B cell (primary cell): ENCODE results near the gene E2F6. TPM values are rescaled to one million over a fixed set of nuclear protein-coding genes. Genes with fewer than 3 reads are reported as not detected.

Source experiments
- ATAC-seq: fragments of 200-7000 bp; cut with Tn5 transposase; one replicate; pipeline ENCODE4 v1.10.0; 2021; ENCODE audit warnings: low read depth, mild to moderate bottlenecking, moderate number of reproducible peaks, moderate library complexity
- CTCF ChIA-PET: fragments of 350-600 bp; sonication (Branson Sonifier 250); formaldehyde crosslinking; loops from one replicate; lab custom pipeline; 2021; ENCODE audit warnings: antibody characterized with exemption, inconsistent platforms; lab: Charles Lee
- POLR2A ChIA-PET: fragments of 350-600 bp; sonication (Branson Sonifier 250); formaldehyde crosslinking; loops from one replicate; lab custom pipeline; 2021; ENCODE audit warnings: antibody characterized with exemption; lab: Charles Lee
- DNase-seq: peaks from one replicate; pipeline ENCODE4 v3.0.0; 2013
- H2AFZ ChIP-seq: 2 replicates; pipeline ENCODE4 v1.6.1; 2012; ENCODE audit warnings: mild to moderate bottlenecking, low read depth, low read length; ENCODE audit not compliant: insufficient read depth, poor library complexity, severe bottlenecking
- H3K27ac ChIP-seq, 2 donors: 1 replicate in 1 of 2; 2 replicates in 1 of 2; pipeline ENCODE4 v1.5.1; 2012 to 2013; ENCODE audit warnings: low read length in 2 of 2, mild to moderate bottlenecking in 2 of 2, moderate library complexity in 1 of 2
- H3K27me3 ChIP-seq, 4 experiments: fragments of 200-600 bp in 1 of 4; sonication (generic) in 1 of 4; replicated peaks in 1 of 4; 1 replicate in 2 of 4; 2 replicates in 2 of 4; pipeline versions ENCODE4 v1.6.1 to v1.7.0; 2013 to 2016; ENCODE audit warnings: low read length in 3 of 4, mild to moderate bottlenecking in 2 of 4, mixed read lengths in 1 of 4, moderate library complexity in 1 of 4; ENCODE audit not compliant: insufficient read depth in 4 of 4, control insufficient read depth in 3 of 4; ENCODE audit errors: control extremely low read depth in 1 of 4
- H3K36me3 ChIP-seq, 2 experiments: replicated peaks in 1 of 2; 1 replicate in 1 of 2; 2 replicates in 1 of 2; pipeline versions ENCODE4 v1.6.1 to v1.7.1; 2013; ENCODE audit warnings: low read length in 1 of 2; ENCODE audit not compliant: insufficient read depth in 2 of 2, control insufficient read depth in 1 of 2; ENCODE audit errors: control extremely low read depth in 1 of 2, extremely low read depth in 1 of 2
- H3K4me1 ChIP-seq, 2 donors: fragments of 200-600 bp in 1 of 2; sonication (generic) in 1 of 2; 1 replicate in 1 of 2; 2 replicates in 1 of 2; pipeline versions ENCODE4 v1.5.1 to v1.6.1; 2013 to 2017; ENCODE audit warnings: low read length in 2 of 2; ENCODE audit not compliant: control insufficient read depth in 2 of 2, insufficient read depth in 2 of 2
- H3K4me2 ChIP-seq: replicated peaks from 2 replicates; pipeline ENCODE3; 2012; ENCODE audit warnings: mild to moderate bottlenecking, low read depth, low read length; ENCODE audit not compliant: poor library complexity, severe bottlenecking
- H3K4me3 ChIP-seq, 5 experiments: fragments of 200-600 bp in 1 of 5; sonication (generic) in 1 of 5; 1 replicate in 3 of 5; 2 replicates in 2 of 5; pipeline versions ENCODE4 v1.5.1 to v1.7.0; 2011 to 2016; ENCODE audit warnings: low read length in 4 of 5, mild to moderate bottlenecking in 4 of 5, low read depth in 2 of 5, control low read depth in 1 of 5, moderate library complexity in 1 of 5; ENCODE audit not compliant: insufficient read depth in 1 of 5; ENCODE audit errors: control extremely low read depth in 1 of 5, extremely low read depth in 1 of 5
- H3K79me2 ChIP-seq: fragments of 200-600 bp; sonication (generic); one replicate; pipeline ENCODE4 v1.6.0; 2016; ENCODE audit warnings: low read length; ENCODE audit not compliant: control insufficient read depth, insufficient read depth
- H3K9ac ChIP-seq: fragments of 200-600 bp; sonication (generic); 2 replicates; pipeline ENCODE4 v1.6.1; 2017; ENCODE audit warnings: mild to moderate bottlenecking, low read length, moderate library complexity
- H3K9me3 ChIP-seq, 3 donors: one replicate each; pipeline versions ENCODE4 v1.6.1 to v1.7.1; 2013; ENCODE audit warnings: low read length in 2 of 3; ENCODE audit not compliant: control insufficient read depth in 2 of 3, insufficient read depth in 1 of 3; ENCODE audit errors: control extremely low read depth in 1 of 3
- H4K20me1 ChIP-seq: 2 replicates; pipeline ENCODE4 v1.6.0; 2012; ENCODE audit warnings: mild to moderate bottlenecking, low read length; ENCODE audit not compliant: insufficient read depth, control insufficient read depth, poor library complexity, severe bottlenecking
- H3K27ac Mint-ChIP-seq: one replicate; pipeline ENCODE4 v1.8.0; 2021; ENCODE audit warnings: mixed read lengths
- H3K27me3 Mint-ChIP-seq: one replicate; pipeline ENCODE4 v1.8.0; 2021; ENCODE audit warnings: mixed read lengths
- H3K4me1 Mint-ChIP-seq: one replicate; pipeline ENCODE4 v1.8.0; 2021; ENCODE audit warnings: mixed read lengths
- H3K4me3 Mint-ChIP-seq: one replicate; pipeline ENCODE4 v1.8.0; 2021; ENCODE audit warnings: mixed read lengths
- H3K9me3 Mint-ChIP-seq: one replicate; pipeline ENCODE4 v1.8.0; 2022; ENCODE audit warnings: mixed read lengths; ENCODE audit not compliant: insufficient read depth
- CTCF ChIP-seq: fragments of 200-600 bp; IDR thresholded peaks from one replicate; pipeline ENCODE4 v1.8.0; 2022; ENCODE audit warnings: antibody characterized with exemption, mild to moderate bottlenecking
- EZH2 ChIP-seq: IDR thresholded peaks from 2 replicates; pipeline ENCODE4 v1.6.1; 2012; ENCODE audit warnings: borderline replicate concordance, low read depth, mild to moderate bottlenecking, moderate library complexity, low read length; ENCODE audit not compliant: insufficient read depth, poor library complexity, severe bottlenecking
- WGBS: methylation state at CpG from one replicate; pipeline ENCODE4 v1.1.5; 2013; ENCODE audit warnings: missing lambda C conversion rate; ENCODE audit not compliant: insufficient coverage; 5-methylcytosine and 5-hydroxymethylcytosine counted together
- intact Hi-C: fragments of 100-400 bp; cut with micrococcal nuclease; formaldehyde crosslinking; loops from one replicate; pipeline ENCODE4 v1.10.0; 2022
- polyA plus RNA-seq: library from polyadenylated mRNA; depleted of rRNA; stranded (reverse); fragments of >200 nt; gene quantifications from 2 replicates; pipeline ENCODE4 v1.2.3, GENCODE V29; 2012
- total RNA-seq, 2 donors: library from RNA; stranded (reverse); fragments of 120-200 nt in 1 of 2; gene quantifications; 1 replicate in 1 of 2; 2 replicates in 1 of 2; pipeline versions ENCODE4 v1.2.3 to v1.2.4, GENCODE V29; 2013 to 2022

E2F6 gene
- total and polyA plus RNA-seq, 2 donors (not counting 1 experiment from before 2014, with no cell fraction given) = 2.0 to 10.0 TPM

GRCh38 chr2:11397513-11397912 lies 68.4 kb downstream of the E2F6 start:
- Mint-ChIP-seq H3K9me3 (no peaks in the 10 kb centered on the region), H3K27me3 (peaks cover 11% of the 10 kb centered on the region), H3K27ac (no peak overlapping the region), H3K4me1 (no peaks in the 10 kb centered on the region), H3K4me3 (no peak overlapping the region)
- no peak for DNase-seq
- WGBS = 84% methylated on average over 2 of the region's 2 CpGs
- H3K4me3 ChIP-seq = no peak overlapping the region
- CTCF ChIA-PET = no interaction called here
- no peaks in the 10 kb centered on the region for H3K36me3 ChIP-seq
- no peak for TF ChIP-seq CTCF
- no peak for TF ChIP-seq EZH2
- H3K79me2 ChIP-seq = no peaks in the 10 kb centered on the region
- no peaks in the 10 kb centered on the region for H3K9me3 ChIP-seq
- ATAC-seq = no peak
- H2AFZ ChIP-seq = no peak overlapping the region
- no peaks in the 10 kb centered on the region for H4K20me1 ChIP-seq
- H3K27ac ChIP-seq = no peak overlapping the region
- intact Hi-C loops = no loop called here
- no peak overlapping the region for H3K9ac ChIP-seq
- H3K4me2 ChIP-seq = no peak overlapping the region
- H3K27me3 ChIP-seq = peaks cover 0 to 2% (median 0%) of the 10 kb centered on the region in 4 experiments
- POLR2A ChIA-PET = no interaction called here
- no peaks in the 10 kb centered on the region for H3K4me1 ChIP-seq

GRCh38 chr2:11396467-11397445 lies 69.2 kb downstream of the E2F6 start:
- H3K9ac ChIP-seq = no peak overlapping the region
- intact Hi-C loops = no loop called here
- CTCF ChIA-PET = no interaction called here
- no peak overlapping the region for H3K4me3 ChIP-seq
- no peak overlapping the region for H2AFZ ChIP-seq
- H3K27ac Mint-ChIP-seq = no peak overlapping the region
- H3K4me3 Mint-ChIP-seq = no peak overlapping the region
- peaks cover 0 to 2% (median 0%) of the 10 kb centered on the region in 4 experiments for H3K27me3 ChIP-seq
- H3K9me3 Mint-ChIP-seq = no peaks in the 10 kb centered on the region
- H3K4me2 ChIP-seq = no peak overlapping the region
- H3K27me3 Mint-ChIP-seq = peaks cover 11% of the 10 kb centered on the region
- no peak for DNase-seq
- no peaks in the 10 kb centered on the region for H3K79me2 ChIP-seq
- H3K9me3 ChIP-seq = no peaks in the 10 kb centered on the region
- H4K20me1 ChIP-seq = no peaks in the 10 kb centered on the region
- H3K27ac ChIP-seq = no peak overlapping the region
- TF ChIP-seq EZH2 = no peak
- no peak for TF ChIP-seq CTCF
- no peaks in the 10 kb centered on the region for H3K4me1 Mint-ChIP-seq
- no peaks in the 10 kb centered on the region for H3K4me1 ChIP-seq
- ATAC-seq = no peak
- POLR2A ChIA-PET = no interaction called here
- no peaks in the 10 kb centered on the region for H3K36me3 ChIP-seq
- 97% methylated on average over 7 of the region's 15 CpGs for WGBS
